Peyer's patch (tissue), 4 donors: Measurements from ENCODE around the gene RNF126. TPM values are rescaled to one million over a fixed set of nuclear protein-coding genes. Genes with fewer than 3 reads are reported as not detected.

Source experiments
- DNase-seq, 3 donors: peaks; one replicate each; pipeline ENCODE4 v3.0.0-alpha.2; 2017 to 2019
- H3K27ac ChIP-seq, 4 donors: fragments of 200-600 bp; sonication (generic); one replicate each; pipeline ENCODE4 v1.5.1; 2016 to 2019
- H3K27me3 ChIP-seq, 2 donors: fragments of 200-600 bp; sonication (generic); one replicate each; pipeline ENCODE4 v1.5.1; 2019
- H3K36me3 ChIP-seq, 3 donors: fragments of 200-600 bp; sonication (generic); one replicate each; pipeline ENCODE4 v1.5.1; 2016 to 2019
- H3K4me1 ChIP-seq, 4 donors: fragments of 200-600 bp; sonication (generic); one replicate each; pipeline ENCODE4 v1.5.1; 2016 to 2019
- H3K4me3 ChIP-seq, 4 donors: fragments of 200-600 bp; sonication (generic); 1 replicate in 3 of 4; 2 replicates in 1 of 4; pipeline ENCODE4 v1.5.1; 2016 to 2019; ENCODE audit warnings: mild to moderate bottlenecking in 1 of 4
- H3K9me3 ChIP-seq, 4 donors: fragments of 200-600 bp; sonication (generic); one replicate each; pipeline ENCODE4 v1.5.1; 2016 to 2019; ENCODE audit warnings: mild to moderate bottlenecking in 1 of 4
- POLR2A ChIP-seq, 2 donors: fragments of 450-650 bp; IDR thresholded peaks; one replicate each; pipeline ENCODE4 v1.5.1; 2017; ENCODE audit warnings: antibody characterized with exemption in 2 of 2, mild to moderate bottlenecking in 2 of 2, moderate library complexity in 2 of 2
- total RNA-seq, 4 donors: library from RNA; depleted of rRNA; stranded (reverse); fragments of >200 nt; gene quantifications; one replicate each; pipeline ENCODE4 v1.1.0, GENCODE V29; 2016
- TF ChIP-seq, protein P1 (sequence below), 6 experiments: fragments of 450-650 bp in 4 of 6; fragments of 200-600 bp in 2 of 6; sonication (generic) in 1 of 6; IDR thresholded peaks; one replicate each; pipeline ENCODE4 v1.5.1; 2017 to 2019; ENCODE audit warnings: antibody characterized with exemption in 6 of 6, mild to moderate bottlenecking in 3 of 6, moderate library complexity in 1 of 6

RNF126 gene
- total RNA-seq, 4 donors from 2014 or later, result 83.3 to 119 (median 115) TPM

DNA sequence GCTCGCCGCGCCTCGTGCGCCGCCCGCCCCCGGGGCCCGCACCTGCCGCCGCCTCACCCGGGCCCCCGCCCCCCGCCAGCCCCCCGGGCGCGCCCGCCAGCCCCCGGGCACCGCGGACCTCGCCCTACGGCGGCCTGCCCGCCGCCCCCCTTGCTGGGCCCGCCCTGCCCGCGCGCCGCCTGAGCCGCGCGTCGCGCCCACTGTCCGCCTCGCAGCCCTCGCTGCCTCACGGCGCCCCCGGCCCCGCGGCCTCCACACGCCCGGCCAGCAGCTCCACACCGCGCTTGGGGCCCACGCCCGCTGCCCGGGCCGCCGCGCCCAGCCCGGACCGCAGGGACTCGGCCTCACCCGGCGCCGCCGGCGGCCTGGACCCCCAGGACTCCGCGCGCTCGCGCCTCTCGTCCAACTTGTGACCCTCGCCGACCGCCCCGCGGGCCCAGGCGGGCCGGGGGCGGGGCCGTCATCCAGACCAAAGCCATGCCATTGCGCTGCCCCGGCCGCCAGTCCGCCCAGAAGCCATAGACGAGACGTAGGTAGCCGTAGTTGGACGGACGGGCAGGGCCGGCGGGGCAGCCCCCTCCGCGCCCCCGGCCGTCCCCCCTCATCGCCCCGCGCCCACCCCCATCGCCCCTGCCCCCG is 46.8 kb downstream of the RNF126 start:
- no peak for DNase-seq
- Histone ChIP-seq H3K27me3 (no peaks in the 10 kb centered on the region), H3K4me3 (peak overlapping the region in 1 of 4 donors; percentile 29), H3K36me3 (peaks cover 0 to 43% (median 0%) of the 10 kb centered on the region in 3 donors), H3K9me3 (no peaks in the 10 kb centered on the region), H3K27ac (no peak overlapping the region), H3K4me1 (peaks cover 0 to 12% (median 1%) of the 10 kb centered on the region in 4 donors)
- no peak for TF ChIP-seq POLR2A (IDR thresholded peaks at IDR 0.05)
- TF ChIP-seq, protein P1, sequence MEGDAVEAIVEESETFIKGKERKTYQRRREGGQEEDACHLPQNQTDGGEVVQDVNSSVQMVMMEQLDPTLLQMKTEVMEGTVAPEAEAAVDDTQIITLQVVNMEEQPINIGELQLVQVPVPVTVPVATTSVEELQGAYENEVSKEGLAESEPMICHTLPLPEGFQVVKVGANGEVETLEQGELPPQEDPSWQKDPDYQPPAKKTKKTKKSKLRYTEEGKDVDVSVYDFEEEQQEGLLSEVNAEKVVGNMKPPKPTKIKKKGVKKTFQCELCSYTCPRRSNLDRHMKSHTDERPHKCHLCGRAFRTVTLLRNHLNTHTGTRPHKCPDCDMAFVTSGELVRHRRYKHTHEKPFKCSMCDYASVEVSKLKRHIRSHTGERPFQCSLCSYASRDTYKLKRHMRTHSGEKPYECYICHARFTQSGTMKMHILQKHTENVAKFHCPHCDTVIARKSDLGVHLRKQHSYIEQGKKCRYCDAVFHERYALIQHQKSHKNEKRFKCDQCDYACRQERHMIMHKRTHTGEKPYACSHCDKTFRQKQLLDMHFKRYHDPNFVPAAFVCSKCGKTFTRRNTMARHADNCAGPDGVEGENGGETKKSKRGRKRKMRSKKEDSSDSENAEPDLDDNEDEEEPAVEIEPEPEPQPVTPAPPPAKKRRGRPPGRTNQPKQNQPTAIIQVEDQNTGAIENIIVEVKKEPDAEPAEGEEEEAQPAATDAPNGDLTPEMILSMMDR (IDR thresholded peaks at IDR 0.05), result no peak

DNA sequence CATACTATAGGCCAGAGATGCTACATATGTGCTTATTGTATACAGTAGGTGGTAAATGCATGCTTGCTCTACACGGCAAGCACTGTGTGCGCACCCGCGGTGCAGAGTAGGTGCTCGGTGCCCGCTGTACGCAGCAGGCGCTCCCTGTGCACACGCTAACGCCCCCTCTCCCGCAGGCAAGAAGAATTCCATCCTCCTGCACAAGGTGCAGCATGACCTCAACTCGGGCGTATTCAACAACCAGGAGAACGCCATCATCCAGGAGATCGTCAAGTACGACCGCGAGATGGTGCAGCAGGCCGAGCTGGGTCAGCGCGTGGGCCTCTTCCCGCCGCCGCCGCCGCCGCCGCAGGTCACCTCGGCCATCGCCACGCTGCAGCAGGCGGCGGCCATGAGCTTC is 47.4 kb downstream of the RNF126 start:
- H3K4me1 ChIP-seq, result peaks cover 0 to 18% (median 4%) of the 10 kb centered on the region in 4 donors
- H3K27me3 ChIP-seq, result no peaks in the 10 kb centered on the region
- DNase-seq, result peak in 1 of 3 donors; percentile 66
- H3K9me3 ChIP-seq, result no peaks in the 10 kb centered on the region
- TF ChIP-seq, protein P1 (IDR thresholded peaks at IDR 0.05), result peak in 3 of 6 experiments; percentile 15 to 44 (median 18)
- no peak for TF ChIP-seq POLR2A (IDR thresholded peaks at IDR 0.05)
- no peak overlapping the region for H3K4me3 ChIP-seq
- H3K36me3 ChIP-seq, result peaks cover 0 to 39% (median 0%) of the 10 kb centered on the region in 3 donors
- no peak overlapping the region for H3K27ac ChIP-seq

DNA sequence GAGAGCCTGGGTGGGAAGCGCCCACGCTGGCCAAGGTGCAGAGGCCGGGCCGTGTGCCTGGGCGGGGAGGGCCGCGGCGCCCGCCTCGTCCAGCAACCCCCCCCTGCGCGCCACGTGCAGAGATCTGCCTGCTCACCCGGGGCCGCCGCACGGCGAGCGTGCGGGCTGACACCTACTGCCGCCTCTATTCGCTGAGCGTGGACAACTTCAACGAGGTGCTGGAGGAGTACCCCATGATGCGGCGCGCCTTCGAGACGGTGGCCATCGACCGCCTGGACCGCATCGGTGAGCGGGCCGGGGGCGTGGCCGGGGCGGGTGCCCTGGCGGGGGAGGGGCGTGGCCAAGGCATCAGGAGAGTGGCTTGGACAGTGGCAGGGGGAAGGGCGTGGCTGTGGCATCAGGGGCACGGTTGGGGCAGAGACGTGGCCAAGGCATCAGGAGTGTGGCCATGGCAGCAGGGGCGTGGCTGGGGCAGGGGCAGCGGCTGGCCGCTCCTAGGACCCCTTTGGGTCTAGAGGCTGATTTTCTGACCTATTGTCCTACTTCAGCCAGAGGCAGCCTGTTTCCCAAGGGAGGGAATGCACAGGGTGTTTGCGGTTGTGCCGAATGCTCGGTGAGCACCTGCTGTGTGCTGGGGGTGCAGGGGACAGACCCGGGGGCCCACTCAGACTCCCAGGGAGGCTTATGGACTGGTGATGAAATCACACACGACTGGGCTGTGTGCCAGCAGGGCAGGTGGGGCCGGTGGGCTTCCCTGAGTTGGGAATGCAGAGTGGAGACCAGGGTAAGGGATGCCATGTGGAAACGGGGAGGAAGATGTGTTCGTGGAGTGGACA is 49.1 kb downstream of the RNF126 start:
- no peak for TF ChIP-seq POLR2A (IDR thresholded peaks at IDR 0.05)
- TF ChIP-seq, protein P1 (IDR thresholded peaks at IDR 0.05), result no peak
- no peak overlapping the region for H3K27ac ChIP-seq
- H3K4me3 ChIP-seq, result no peak overlapping the region
- H3K27me3 ChIP-seq, result no peaks in the 10 kb centered on the region
- H3K9me3 ChIP-seq, result no peaks in the 10 kb centered on the region
- peaks cover 0 to 22% (median 0%) of the 10 kb centered on the region in 3 donors for H3K36me3 ChIP-seq
- H3K4me1 ChIP-seq, result peaks cover 0 to 25% (median 9%) of the 10 kb centered on the region in 4 donors
- no peak for DNase-seq

DNA sequence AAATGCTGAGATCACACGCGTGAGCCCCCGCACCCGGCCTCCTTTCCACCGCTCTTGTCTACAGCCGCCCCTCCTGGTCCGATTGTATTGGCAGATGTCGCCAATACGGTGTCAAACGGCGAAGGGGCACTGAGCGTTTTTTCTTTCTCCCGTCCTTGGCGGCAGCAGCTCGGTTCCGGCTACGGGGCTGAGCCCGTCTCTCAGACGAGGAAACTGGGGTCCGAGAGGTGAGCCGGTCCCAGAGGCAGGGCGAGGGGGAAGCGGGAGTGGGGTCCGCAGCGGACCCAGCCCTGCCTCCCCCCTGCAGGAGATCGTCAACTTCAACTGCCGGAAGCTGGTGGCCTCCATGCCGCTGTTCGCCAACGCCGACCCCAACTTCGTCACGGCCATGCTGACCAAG is 50.1 kb downstream of the RNF126 start:
- TF ChIP-seq, protein P1 (IDR thresholded peaks at IDR 0.05), result no peak
- TF ChIP-seq POLR2A (IDR thresholded peaks at IDR 0.05), result no peak
- H3K27me3 ChIP-seq, result no peaks in the 10 kb centered on the region

DNA sequence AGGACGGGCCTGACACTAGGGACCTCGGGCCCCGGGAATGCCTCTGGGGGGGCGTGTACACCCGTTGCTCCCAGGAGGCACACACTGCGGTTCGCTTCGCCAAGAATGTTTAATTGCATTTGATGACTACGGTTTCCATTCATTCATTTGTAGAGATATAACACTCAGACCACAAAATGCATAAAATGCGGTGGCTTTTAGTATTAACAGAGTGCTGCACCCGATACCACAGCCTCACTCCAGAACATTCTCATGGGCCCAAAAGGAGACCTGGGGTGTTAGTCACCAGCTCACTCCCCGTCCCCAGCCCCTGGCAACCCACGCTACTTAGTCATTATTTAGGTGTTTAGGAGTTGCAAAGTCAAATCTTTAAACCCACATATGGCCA is 51.5 kb downstream of the RNF126 start:
- Histone ChIP-seq H3K27ac (peak overlapping the region; percentile 47 to 79 (median 68)), H3K4me1 (peaks cover 0 to 21% (median 9%) of the 10 kb centered on the region in 4 donors), H3K27me3 (no peaks in the 10 kb centered on the region), H3K36me3 (no peaks in the 10 kb centered on the region), H3K9me3 (no peaks in the 10 kb centered on the region), H3K4me3 (peak overlapping the region in 1 of 4 donors; percentile 50)
- TF ChIP-seq, protein P1 (IDR thresholded peaks at IDR 0.05), result no peak
- no peak for TF ChIP-seq POLR2A (IDR thresholded peaks at IDR 0.05)
- DNase-seq, result no peak

More for the DNA sequence above, 50.1 kb downstream of the RNF126 start:
- Histone ChIP-seq H3K36me3 (peaks cover 0 to 12% (median 0%) of the 10 kb centered on the region in 3 donors), H3K4me3 (no peak overlapping the region), H3K4me1 (peaks cover 0 to 25% (median 9%) of the 10 kb centered on the region in 4 donors), H3K9me3 (no peaks in the 10 kb centered on the region), H3K27ac (no peak overlapping the region)
- DNase-seq, result no peak
